Activated naive CD8-positive, alpha-beta T cell treated with anti-CD3 and anti-CD28 coated beads, Interleukin-2, amount 50 U/mL, for 16 hours (primary cell): ENCODE measurements around the gene PRDM12.

Experiments used
- DNase-seq: peaks from one replicate; pipeline ENCODE4 v3.0.0-alpha.2; 2020; ENCODE audit warnings: low read depth, low spot score

PRDM12 gene

DNA sequence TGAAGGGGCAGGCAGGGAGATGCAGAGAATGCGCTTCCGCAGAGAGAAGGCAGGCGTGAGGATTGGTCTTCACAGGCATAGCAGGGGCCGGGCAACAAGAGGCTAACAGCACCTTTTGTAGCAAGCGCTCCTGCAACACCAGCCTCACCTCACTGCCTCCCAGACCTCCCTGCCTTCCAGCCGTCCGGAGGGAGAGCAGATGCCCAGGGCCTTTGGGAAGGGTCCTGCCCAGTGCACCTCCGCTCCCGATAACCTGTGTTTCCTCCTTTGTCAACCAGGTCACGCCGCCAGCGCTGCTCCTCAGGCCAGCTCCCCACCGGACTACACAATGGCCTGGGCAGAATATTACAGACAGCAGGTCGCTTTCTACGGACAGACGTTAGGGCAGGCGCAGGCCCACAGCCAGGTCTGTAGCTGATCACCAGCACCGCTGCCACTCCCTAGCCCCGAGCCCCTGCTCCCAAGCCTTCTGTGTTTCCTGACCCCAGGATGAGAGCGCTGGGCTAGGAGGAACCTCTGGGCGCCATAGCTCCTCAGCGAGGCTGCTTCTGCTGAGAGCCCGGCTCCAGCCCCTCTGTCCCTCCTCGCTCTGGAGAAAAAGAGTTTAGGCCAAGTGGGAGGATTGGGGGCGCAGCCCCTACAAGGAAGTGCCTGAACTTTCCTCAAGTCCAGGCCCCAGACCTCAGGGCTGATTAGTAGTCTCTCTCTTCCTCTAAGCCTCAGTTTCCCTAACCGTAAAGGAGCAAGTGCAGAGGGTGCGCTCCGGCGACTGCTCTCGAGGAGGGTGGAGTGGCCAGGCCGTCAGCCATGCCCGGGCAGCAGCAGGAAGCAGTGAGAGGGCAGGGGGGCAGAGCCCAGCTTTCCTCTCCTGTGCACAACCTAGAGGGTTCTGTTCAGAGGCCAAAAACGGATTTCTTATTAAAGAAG, 28.4 kb upstream of the PRDM12 start:
- no peak for DNase-seq

- DNase-seq = no peak
These were observed 27.8 kb upstream of the PRDM12 start for GRCh38 chr9:130636648-130637020.

DNA sequence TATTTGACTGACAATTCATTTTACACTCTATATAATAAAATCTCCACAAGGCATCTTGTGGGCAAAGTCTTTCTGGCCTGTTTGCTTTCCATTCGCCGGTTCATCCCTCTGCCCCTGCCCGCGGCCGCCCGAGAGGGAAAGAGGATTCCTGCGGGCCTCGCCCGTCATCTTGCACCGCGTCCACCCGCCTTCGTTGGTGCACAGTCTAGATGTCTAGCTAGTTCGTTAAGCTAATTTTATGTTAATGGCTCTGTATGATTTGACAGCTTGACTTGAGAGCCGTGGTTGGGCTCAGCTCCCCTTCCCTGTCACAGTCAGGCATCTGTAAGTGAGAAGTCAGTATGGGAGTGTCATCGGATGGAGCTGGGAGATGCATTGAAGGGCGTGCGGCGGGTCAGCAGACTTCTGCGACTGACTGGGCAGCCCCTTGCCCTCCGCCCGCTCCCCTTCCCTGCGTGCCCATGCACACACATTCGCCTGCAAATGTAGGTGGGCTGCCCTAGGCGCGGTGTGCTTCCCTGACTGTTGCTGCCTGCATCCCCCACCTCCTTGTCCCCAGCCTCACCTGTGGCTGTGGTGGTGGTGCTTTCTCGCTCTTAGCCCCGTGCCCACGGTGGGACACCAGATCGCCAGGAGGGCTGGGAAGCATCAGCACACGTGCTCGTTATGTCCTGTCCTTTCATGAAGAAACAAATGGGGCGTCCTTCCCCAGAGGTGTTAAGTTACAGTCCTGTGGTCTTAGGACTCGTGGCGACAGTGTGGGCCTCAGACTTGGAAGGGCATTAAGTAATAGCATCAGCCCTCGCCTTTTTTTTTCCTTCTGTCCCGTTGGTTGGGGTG, 25.9 kb upstream of the PRDM12 start:
- no peak for DNase-seq

- DNase-seq = no peak
These were observed 25.1 kb upstream of the PRDM12 start for GRCh38 chr9:130639124-130639765.

GRCh38 chr9:130639866-130640555, 24.4 kb upstream of the PRDM12 start:
- no peak for DNase-seq

- DNase-seq = no peak
These were observed 23.7 kb upstream of the PRDM12 start for GRCh38 chr9:130640681-130641080.

DNA sequence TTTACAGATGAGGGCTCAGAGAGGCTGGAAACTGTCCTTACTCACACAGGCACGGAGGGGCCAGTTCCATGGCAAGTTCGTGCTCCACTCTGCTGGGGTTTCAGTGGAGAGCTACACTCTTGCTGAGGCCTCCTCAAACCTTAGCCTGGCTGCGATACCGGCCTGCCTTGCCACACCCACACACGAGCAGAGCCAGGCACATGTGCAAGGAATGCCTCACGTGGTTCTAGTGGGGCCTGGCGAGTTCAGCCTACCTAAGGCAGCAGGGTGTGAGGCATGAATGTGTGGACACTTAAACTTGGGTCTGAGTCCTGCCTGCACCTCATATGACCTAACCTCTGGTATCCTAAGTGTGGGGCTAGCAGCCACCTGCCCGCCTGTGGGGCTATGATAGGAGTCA, 21.5 kb upstream of the PRDM12 start:
- no peak for DNase-seq

DNA sequence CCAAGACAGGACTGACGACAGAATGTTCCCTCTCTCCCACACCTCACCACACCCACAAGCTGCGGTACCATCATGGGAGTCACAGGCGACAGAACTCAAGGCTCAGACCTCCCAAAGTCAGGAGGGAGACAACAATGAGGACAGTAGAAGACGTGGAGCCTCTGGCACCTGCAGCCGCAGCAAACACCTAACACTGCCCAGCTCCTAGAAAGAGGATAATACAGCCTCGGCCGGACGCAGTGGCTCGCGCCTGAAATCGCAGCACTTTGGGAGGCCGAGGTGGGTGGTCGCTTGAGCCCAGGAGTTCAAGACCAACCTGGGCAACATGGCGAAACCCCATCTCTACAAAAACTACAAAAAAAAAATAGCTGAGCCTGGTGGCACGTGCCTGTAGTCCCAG, 13.2 kb upstream of the PRDM12 start:
- no peak for DNase-seq

DNA sequence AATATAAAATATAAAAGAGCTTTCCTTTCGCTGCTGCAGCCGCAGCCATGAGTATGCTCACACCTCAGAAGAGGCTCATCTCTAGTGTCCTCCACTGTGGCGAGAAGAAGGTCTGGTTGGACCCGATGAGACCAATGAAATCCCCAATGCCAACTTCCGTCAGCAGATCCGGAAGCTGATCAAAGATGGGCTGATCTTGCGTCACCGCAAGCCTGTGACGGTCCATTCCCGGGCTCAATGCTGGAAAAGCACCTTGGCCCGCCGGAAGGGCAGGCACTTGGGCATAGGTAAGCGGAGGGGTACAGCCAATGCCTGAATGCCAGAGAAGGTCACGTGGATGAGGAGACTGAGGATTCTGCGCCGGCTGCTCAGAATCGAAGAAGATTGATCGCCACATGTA, 12.6 kb upstream of the PRDM12 start:
- no peak for DNase-seq

DNA sequence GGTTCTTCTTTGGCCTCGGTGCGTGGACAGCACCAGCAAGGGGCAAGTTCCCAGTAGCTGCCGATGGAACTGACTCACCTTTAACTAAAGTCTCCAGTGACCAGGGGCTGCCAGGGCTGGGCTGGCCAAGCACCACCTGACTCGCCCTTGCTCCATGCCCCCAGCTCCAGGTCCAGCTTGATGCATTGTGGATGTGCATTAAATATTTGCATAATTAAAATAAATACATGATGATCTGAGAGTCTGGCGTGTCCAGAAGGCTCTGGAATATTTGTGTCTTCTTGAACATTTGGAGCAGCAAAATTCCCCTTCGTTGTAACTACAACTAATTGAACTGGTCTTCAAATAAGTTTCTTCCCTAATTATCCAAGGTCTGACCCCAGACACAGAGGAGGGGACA, 9.5 kb upstream of the PRDM12 start:
- DNase-seq = no peak

DNA sequence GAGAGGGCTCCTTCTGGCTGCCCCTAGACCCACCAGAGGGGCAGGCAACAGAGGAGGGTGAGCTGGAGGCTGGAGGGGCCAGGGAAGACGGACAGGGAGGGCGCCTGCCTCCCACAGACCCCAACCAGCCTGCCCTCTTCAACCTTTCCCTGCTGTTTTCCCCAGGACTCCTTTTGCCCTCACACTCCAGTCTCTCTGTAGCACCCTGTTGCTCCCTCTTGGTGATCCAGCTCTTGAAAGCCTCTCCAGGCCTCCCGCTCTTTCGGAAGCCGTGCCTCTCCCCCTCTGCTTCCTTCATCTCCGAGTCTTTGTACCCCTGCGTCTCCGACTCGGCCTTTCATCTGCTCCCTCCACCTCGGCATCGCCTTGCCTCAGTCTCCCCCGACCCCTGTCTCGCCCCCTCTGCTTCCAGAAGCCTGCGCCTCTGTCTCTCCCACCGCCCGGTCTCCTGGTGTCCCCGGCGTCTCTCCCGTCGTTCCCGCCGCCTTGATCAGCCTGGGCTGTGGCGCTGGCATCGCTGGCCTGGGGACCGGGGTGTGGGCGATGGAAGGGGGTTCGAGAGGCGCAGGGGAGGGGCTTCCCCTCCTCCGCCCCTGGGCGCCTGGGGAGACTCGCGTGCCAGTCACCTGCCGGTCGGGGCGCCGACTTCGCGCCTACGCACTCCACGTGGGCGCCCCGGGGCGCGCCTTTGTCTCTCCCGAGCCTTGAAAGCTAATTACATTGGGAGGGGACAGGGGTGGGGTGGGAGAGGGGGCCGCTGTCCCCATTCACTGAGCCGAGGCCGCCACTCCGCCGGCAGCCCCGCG, 5.3 kb upstream of the PRDM12 start:
- DNase-seq = no peak

- DNase-seq = no peak
These were observed 4.6 kb upstream of the PRDM12 start for GRCh38 chr9:130659699-130660248.

GRCh38 chr9:130660326-130660682, 4.1 kb upstream of the PRDM12 start:
- DNase-seq = no peak

DNA sequence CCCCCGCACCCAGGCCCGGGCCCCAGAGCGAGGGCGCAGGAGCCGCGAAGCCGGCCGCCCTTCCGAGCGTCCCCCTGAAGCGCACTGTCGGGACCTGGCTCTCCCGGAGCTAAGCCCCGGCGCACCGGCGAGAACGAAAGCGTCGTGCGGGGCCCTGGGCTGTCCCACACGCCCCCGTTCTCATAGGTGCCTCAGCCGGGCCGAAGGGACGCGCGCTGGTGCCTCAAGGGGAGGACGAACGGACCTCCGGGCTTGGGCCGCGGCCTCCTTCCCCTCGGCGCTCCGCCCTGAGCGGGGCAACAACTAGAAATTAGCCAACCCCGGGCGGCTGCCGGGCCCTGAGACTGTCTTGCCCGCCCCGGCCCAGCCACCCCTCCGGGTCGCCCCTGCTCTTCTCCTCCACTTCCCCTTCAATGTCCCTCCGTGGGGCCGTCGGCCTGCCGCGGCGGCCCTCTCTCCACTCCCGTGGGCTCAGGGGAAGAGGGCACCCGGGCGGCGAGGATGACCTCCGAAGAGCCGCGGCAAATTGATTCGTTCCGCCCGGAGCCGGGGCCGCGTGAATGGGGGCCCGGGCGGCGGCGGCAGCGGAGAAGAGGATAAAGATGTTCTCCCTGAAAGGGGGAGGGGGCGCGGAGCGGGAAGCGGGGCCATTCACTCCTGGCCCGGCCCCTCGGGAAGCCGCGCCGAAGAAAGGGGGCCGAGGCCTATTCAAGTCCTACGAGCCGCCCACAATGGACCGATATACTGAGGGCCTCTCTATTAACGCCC, 3.5 kb upstream of the PRDM12 start:
- no peak for DNase-seq

- DNase-seq = no peak
These were observed 2.8 kb upstream of the PRDM12 start for GRCh38 chr9:130661451-130662098.

DNA sequence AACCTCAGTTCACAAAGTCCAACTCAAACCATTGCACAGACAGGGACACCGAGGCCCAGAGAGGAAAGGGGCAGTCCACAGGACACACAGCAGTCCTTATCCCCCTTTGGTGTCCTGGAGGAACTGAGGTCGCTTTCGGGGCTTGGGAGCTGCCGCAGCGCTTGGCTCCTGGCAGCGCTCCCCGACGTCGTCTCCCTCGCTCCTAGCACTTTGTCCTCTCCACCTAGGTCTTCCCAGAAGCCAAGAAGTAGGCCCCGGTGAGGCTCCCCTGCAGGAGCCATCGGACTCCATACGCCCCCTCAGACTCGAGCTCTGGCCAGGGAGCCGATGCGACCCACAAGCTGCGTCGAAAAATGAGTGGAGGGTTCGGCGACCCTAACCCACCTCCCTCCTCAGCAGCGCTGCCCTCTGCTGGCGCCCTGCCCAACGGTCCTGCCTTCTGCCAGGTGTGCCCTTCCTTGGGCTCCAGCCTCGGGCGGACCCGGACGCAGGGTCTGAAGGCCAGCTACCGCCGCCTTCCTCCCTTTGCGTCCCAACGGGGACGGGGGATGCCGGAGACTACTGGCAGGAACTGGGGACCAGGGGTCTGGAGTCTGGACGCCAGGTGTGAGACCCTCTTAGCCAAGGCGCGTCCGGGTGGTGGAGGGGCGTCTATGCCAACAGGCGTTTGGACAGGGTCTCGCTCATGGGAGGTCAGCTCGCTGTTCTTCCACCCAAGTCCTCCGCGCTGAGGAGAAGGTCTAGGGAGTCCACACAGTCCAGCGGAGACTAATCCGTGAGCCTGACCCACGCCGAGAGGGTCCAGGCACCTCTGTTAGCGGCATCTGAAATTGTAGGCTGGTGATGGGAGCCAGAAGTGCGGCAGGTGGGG, 2.1 kb upstream of the PRDM12 start:
- no peak for DNase-seq

DNA sequence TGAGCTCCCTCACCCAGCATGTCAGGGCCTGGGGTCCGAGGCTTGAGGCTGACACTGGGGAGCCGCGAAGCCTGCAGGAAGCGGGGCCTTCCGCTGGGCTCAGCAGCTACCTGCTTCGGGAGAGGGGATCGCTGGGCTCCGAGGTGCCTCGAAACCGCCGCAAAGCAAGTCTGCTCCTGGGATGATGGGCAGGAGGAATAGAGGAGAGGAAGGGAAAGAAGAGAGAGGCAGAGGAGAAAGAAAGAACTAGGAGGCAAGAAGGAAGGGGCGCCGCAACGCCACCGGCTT, 1.5 kb upstream of the PRDM12 start:
- no peak for DNase-seq

- DNase-seq = no peak
These were observed 977 bp upstream of the PRDM12 start for GRCh38 chr9:130663258-130663976.
